Thymus (tissue), 11 donors: ENCODE results near the gene USHBP1. TPM values are rescaled to one million over a fixed set of nuclear protein-coding genes. Genes with fewer than 3 reads are reported as not detected.

Experiments
- DNase-seq, 9 donors: peaks; one replicate each; pipeline ENCODE4 v3.0.0-alpha.2; 2013; ENCODE audit warnings: low spot score in 9 of 9, low read depth in 6 of 9, missing footprints in 1 of 9
- H3K27ac ChIP-seq, 2 donors: one replicate each; pipeline ENCODE4 v1.5.1; 2013; ENCODE audit warnings: control low read depth in 1 of 2, low read depth in 1 of 2, low read length in 1 of 2, mild to moderate bottlenecking in 1 of 2, moderate library complexity in 1 of 2
- H3K27me3 ChIP-seq, 2 donors: one replicate each; pipeline ENCODE4 v1.5.1; 2013; ENCODE audit warnings: low read length in 1 of 2; ENCODE audit not compliant: control insufficient read depth in 2 of 2, insufficient read depth in 1 of 2
- H3K36me3 ChIP-seq, 2 donors: one replicate each; pipeline ENCODE4 v1.5.1; 2013; ENCODE audit warnings: low read length in 1 of 2, mild to moderate bottlenecking in 1 of 2, moderate library complexity in 1 of 2; ENCODE audit not compliant: control insufficient read depth in 2 of 2, insufficient read depth in 2 of 2
- H3K4me1 ChIP-seq, 2 donors: one replicate each; pipeline ENCODE4 v1.5.1; 2013; ENCODE audit warnings: low read length in 2 of 2; ENCODE audit not compliant: control insufficient read depth in 2 of 2, insufficient read depth in 2 of 2
- H3K4me3 ChIP-seq, 2 donors: one replicate each; pipeline ENCODE4 v1.5.1; 2013; ENCODE audit warnings: low read length in 2 of 2, control low read depth in 1 of 2, mild to moderate bottlenecking in 1 of 2
- H3K9me3 ChIP-seq, 2 donors: one replicate each; pipeline ENCODE4 v1.5.1; 2013; ENCODE audit warnings: low read length in 1 of 2, mild to moderate bottlenecking in 1 of 2; ENCODE audit not compliant: control insufficient read depth in 2 of 2, insufficient read depth in 1 of 2
- WGBS: extraction: QIAGEN DNeasy Blood & Tissue Kit; methylation state at CpG from one replicate; pipeline ENCODE4 v1.1.7; 2013; 5-methylcytosine and 5-hydroxymethylcytosine counted together
- polyA plus RNA-seq: library from polyadenylated mRNA; stranded (reverse); fragments of 200-250 nt; gene quantifications from one replicate; pipeline ENCODE4 v1.2.3, GENCODE V29; 2013
- total RNA-seq: library from RNA; stranded (reverse); fragments of 120-200 nt; gene quantifications from one replicate; pipeline ENCODE4 v1.2.4, GENCODE V29; 2013
- donor health status: healthy.

USHBP1 gene
- total and polyA plus RNA-seq, 2 donors, result 0.76 to 4.4 TPM

DNA sequence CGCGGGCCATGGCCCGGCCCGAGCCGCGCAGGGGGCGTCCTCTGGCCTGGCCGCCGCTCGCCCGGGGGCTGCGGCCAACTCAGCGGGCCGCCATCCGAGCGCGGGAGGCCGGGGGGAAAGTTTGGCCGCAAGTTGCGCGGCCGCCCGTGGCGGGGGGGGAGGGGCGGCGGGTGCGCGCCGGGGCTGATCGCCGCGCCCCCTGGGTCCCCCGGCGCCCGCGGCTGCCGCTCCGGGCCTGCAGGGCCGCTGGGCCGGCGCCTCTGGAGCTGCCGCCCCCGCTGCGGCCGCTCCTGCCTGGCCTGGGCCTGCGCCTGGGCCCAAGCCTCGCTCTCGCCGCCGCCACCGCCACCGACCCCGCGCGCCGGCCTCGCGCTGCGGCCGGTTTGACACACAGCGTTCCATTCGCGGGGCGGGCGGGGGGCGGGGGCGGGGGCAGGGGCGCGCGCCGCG, 19.0 kb downstream of the USHBP1 start, which contains the start of gene NR2F6:
Gene NR2F6 (minus strand): TSS at position 385 of the 450 bp plus-strand sequence. CDS start 699 bp downstream, outside the sequence.
- peak within 1 kb of the TSS in 1 of 2 donors; percentile 18 for H3K27ac ChIP-seq
- under 1% methylated on average over 72 of the region's 72 CpGs for WGBS
- H3K4me3 ChIP-seq, result peak within 1 kb of the TSS; percentile 38 to 72
- H3K9me3 ChIP-seq, result peaks cover 0 to 8% of the 10 kb centered on the region in 2 donors
- H3K27me3 ChIP-seq, result peaks cover 36 to 63% of the 10 kb centered on the region in 2 donors
- peaks cover 4 to 18% of the 10 kb centered on the region in 2 donors for H3K4me1 ChIP-seq
- no peak for DNase-seq
- no peaks in the 10 kb centered on the region for H3K36me3 ChIP-seq

- H3K27me3 ChIP-seq, result peaks cover 36 to 66% of the 10 kb centered on the region in 2 donors
- peaks cover 4 to 18% of the 10 kb centered on the region in 2 donors for H3K4me1 ChIP-seq
- H3K27ac ChIP-seq, result peak overlapping the region in 1 of 2 donors; percentile 42
- 5% methylated on average over 100 of the region's 100 CpGs for WGBS
- no peaks in the 10 kb centered on the region for H3K36me3 ChIP-seq
- peaks cover 0 to 8% of the 10 kb centered on the region in 2 donors for H3K9me3 ChIP-seq
- H3K4me3 ChIP-seq, result peak overlapping the region; percentile 33 to 72
- DNase-seq, result peak in 1 of 9 donors; percentile 28
Observed at GRCh38 chr19:17244618-17245534, 19.7 kb downstream of the USHBP1 start.

DNA sequence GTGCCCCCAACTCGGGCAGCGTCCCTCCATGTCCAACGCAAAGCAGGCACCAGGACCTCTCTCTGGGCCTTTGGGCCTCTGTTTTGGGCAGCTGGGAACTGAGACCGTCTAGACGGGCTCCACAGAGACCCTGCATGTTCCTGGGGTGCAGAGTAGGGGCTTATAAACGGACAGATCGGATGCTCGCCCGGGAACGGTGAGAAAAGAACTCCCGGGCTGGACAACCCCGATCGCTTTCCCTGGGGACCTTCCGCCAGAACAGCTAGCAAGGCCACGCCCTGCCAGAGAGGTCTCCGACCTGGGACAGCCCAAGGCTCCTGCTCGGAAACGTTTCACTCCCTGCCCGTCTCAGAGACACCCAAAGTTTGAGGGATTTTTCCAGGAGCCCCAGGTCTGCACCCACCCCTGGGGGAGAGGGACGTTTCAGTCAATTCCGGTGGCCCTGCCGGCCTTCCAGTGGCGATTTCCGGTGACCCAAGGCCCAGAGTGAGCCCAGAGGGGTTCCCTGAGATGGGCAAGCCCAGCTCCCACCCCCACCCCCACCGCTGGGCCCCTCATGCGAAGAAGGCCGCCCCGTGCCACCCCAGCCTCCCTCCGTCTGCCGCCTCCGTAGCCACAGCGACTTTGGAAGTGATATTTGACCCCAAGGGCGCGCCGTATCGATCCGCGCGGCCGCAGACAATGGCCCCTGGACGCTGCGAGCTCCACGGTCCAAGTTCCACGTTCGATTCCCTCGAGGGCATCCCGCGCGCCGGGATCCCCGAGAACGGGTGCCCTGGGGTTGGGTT, 20.5 kb downstream of the USHBP1 start:
- H3K36me3 ChIP-seq, result no peaks in the 10 kb centered on the region
- DNase-seq, result no peak
- peaks cover 4 to 15% of the 10 kb centered on the region in 2 donors for H3K4me1 ChIP-seq
- WGBS, result 72% methylated on average over 52 of the region's 52 CpGs
- peaks cover 0 to 8% of the 10 kb centered on the region in 2 donors for H3K9me3 ChIP-seq
- peaks cover 36 to 66% of the 10 kb centered on the region in 2 donors for H3K27me3 ChIP-seq
- peak overlapping the region; percentile 33 to 72 for H3K4me3 ChIP-seq
- H3K27ac ChIP-seq, result peak overlapping the region in 1 of 2 donors; percentile 42

- H3K36me3 ChIP-seq, result no peaks in the 10 kb centered on the region
- H3K27ac ChIP-seq, result no peak overlapping the region
- 93% methylated on average over 8 of the region's 8 CpGs for WGBS
- DNase-seq, result no peak
- peaks cover 4 to 15% of the 10 kb centered on the region in 2 donors for H3K4me1 ChIP-seq
- peaks cover 36 to 62% of the 10 kb centered on the region in 2 donors for H3K27me3 ChIP-seq
- peaks cover 0 to 8% of the 10 kb centered on the region in 2 donors for H3K9me3 ChIP-seq
- H3K4me3 ChIP-seq, result peak overlapping the region in 1 of 2 donors; percentile 33
Observed at GRCh38 chr19:17243211-17243829, 21.2 kb downstream of the USHBP1 start.

DNA sequence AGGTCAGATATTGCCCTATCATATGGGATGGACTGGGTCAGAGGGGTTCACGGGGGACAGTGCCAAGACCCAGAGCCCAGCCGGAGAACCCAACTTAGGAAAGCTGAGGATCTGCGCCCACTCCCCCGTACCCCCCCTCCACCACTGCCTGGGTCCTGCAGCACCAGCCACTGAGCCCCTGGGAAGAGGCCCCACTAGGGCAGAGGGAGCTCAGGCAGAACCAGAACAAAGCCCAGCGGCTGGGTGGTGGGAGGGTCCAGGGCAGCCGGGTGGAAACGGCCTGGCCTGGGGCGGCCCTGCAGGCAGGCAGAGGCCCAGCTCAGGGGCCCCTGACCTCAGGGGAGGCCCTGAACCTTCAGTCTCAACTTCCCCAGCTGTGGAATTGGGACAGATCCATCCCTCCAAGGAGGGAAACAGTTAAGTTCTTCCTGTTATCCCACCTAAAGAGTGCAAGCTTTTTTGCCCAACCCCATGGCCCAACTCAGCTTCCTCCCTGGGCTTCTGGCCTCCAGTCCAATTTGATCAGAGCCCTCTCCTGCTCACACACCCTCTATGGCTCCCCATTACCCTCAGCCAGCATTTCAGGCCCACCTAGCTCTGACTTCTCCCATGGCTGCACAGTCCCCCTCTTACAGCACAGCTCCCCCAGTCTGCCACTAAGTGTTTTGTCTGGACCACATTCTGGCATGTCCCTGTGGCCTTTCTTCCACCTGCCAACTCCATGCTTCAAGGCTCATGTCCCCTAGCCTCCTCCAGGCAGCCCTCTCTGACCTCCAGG, 21.9 kb downstream of the USHBP1 start:
- peaks cover 0 to 8% of the 10 kb centered on the region in 2 donors for H3K9me3 ChIP-seq
- H3K27me3 ChIP-seq, result peaks cover 36 to 55% of the 10 kb centered on the region in 2 donors
- no peak for DNase-seq
- peaks cover 4 to 15% of the 10 kb centered on the region in 2 donors for H3K4me1 ChIP-seq
- 81% methylated on average over 8 of the region's 8 CpGs for WGBS
- H3K27ac ChIP-seq, result no peak overlapping the region
- H3K36me3 ChIP-seq, result no peaks in the 10 kb centered on the region
- H3K4me3 ChIP-seq, result no peak overlapping the region

GRCh38 chr19:17240826-17241399, 23.6 kb downstream of the USHBP1 start:
- Histone ChIP-seq H3K9me3 (peaks cover 0 to 4% of the 10 kb centered on the region in 2 donors), H3K4me3 (no peak overlapping the region), H3K27ac (no peak overlapping the region), H3K4me1 (peaks cover 9 to 10% of the 10 kb centered on the region in 2 donors), H3K27me3 (peaks cover 28 to 39% of the 10 kb centered on the region in 2 donors), H3K36me3 (no peaks in the 10 kb centered on the region)
- no peak for DNase-seq
- WGBS, result 97% methylated on average over 6 of the region's 6 CpGs

DNA sequence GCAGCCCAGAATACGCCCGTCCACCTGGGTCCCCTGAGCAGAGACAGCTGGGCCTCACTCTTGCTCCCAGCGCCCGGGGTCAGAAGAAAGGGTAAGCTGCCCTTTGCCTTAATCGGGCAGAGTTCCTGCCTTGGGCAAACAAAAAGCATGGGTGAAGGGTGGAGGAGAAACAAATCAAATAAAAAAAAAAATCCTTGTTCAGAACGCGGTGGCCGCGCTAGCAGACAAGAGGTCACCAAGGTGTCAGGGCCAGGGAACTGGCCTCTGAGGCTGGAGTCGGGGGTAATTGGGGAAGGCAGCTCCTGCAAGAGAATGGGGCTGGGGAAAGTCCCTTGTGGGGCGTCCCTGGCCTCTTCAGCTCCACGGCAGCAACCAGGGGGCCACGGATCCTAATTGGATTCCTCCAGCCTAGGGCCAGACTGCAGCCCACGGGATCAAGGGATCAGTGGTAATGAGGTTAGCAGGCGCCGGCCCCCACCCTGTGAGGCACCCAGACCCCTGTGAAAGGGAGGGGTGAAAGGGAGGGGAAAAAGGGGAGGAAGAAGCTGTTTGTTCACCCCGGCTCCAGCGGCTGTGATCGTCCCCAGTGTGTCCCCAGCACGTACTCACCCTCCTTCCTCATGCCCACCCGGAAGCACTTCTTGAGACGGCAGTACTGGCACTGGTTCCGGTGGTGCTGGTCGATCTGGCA, 24.3 kb downstream of the USHBP1 start:
- H3K4me1 ChIP-seq, result peaks cover 10 to 12% of the 10 kb centered on the region in 2 donors
- H3K27ac ChIP-seq, result no peak overlapping the region
- DNase-seq, result no peak
- H3K36me3 ChIP-seq, result no peaks in the 10 kb centered on the region
- WGBS, result 91% methylated on average over 24 of the region's 24 CpGs
- peaks cover 0 to 4% of the 10 kb centered on the region in 2 donors for H3K9me3 ChIP-seq
- peaks cover 22 to 38% of the 10 kb centered on the region in 2 donors for H3K27me3 ChIP-seq
- H3K4me3 ChIP-seq, result no peak overlapping the region
